ENCODE data around the gene TICAM1. TPM values are rescaled to one million over a fixed set of nuclear protein-coding genes. Genes with fewer than 3 reads are reported as not detected.
A peak's percentile ranks its signal among the peaks of the same experiment; 100 is the strongest.
"Not testable (repeated sequence)": the region's sequence is repeated elsewhere in the genome, so short reads cannot be mapped to it uniquely, and the experiment has no call there.

TICAM1 gene
- polyA plus RNA-seq, 1 donor from 2014 or later, result 23.3 TPM

DNA sequence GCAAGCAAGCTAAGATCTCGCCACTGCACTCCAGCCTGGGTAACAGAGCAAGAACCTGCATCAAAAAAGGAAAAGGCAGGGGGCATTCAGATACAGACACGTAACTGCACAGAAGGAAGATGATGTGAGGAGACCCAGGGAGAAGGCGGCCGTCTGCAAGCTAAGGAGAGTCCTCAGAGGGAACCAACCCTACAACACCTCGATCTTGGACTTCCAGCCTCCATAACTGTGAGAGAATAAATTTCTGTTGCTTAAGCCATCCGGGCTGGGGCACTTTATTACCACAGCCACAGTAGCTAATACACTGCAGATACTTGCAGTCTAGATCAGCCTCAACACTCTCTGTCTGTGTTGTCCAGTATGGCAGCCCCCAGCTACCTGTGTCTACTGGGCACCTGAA, 7.9 kb downstream of the TICAM1 start:
- Mint-ChIP-seq H3K4me3 (no peak overlapping the region), H3K27me3 (no peaks in the 10 kb centered on the region), H3K9me3 (no peaks in the 10 kb centered on the region), H3K27ac (no peak overlapping the region), H3K4me1 (peaks cover 0 to 7% (median 6%) of the 10 kb centered on the region in 3 donors), H3K36me3 (peaks cover 7% of the 10 kb centered on the region)

GRCh38 chr19:4822354-4822753, 9.2 kb downstream of the TICAM1 start:
- not testable (repeated sequence) for H3K4me3 Mint-ChIP-seq, H3K9me3 Mint-ChIP-seq, H3K27me3 Mint-ChIP-seq, H3K36me3 Mint-ChIP-seq, H3K4me1 Mint-ChIP-seq
- H3K27ac Mint-ChIP-seq, result peak overlapping the region in 1 of 3 donors; percentile 80

- peaks cover 0 to 7% (median 5%) of the 10 kb centered on the region in 3 donors for H3K4me1 Mint-ChIP-seq
Measured at GRCh38 chr19:4821265-4821664, 10.2 kb downstream of the TICAM1 start.

DNA sequence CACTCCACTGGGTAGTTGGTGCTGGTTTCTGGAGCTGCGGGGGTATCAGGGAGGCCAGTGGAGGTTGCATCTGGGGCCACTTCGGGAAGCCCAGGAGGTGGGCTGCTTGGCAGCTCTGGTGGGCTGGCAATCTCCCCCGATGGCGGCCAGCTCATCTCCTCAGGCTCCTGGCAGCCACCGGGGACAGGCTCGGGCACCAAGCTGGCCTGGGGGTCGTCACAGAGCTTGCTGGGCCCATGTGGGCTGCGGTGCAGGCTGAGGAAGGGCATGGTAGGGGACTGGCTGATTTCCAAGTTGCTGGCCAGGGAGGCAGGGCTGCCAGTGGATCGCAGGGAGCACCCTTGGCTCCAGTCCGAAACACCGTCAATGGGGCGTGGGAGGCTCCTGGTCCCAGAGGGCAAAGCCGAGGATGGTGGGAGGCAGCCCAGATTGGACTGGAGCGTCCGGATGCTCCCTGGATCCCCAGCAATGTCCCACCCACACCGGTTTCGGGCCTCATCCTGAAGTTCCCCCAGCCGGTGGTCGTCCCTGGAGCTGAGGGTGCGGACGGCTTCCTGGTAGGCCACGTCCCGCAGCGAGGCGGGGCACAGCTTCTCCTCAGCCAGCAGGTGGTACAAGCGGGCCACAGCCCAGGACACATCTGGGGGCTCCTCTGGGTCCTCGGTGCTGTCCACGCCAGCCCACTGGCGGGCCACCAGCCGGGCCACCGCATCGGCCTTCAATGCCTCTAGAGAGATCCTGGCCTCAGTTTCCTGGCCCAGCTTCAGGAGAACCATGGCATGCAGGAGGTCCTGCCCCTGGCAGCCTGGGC, 13.8 kb downstream of the TICAM1 start:
- no peak overlapping the region for H3K27ac Mint-ChIP-seq

More at GRCh38 chr19:4821265-4821664, 10.2 kb downstream of the TICAM1 start:
- no peaks in the 10 kb centered on the region for H3K9me3 Mint-ChIP-seq
- no peak overlapping the region for H3K4me3 Mint-ChIP-seq
- H3K27ac Mint-ChIP-seq, result no peak overlapping the region
- peaks cover 5% of the 10 kb centered on the region for H3K36me3 Mint-ChIP-seq
- H3K27me3 Mint-ChIP-seq, result no peaks in the 10 kb centered on the region

GRCh38 chr19:4816950-4817278, 14.6 kb downstream of the TICAM1 start:
- no peak overlapping the region for H3K27ac Mint-ChIP-seq
- H3K9me3 Mint-ChIP-seq, result no peaks in the 10 kb centered on the region
- H3K4me3 Mint-ChIP-seq, result peak overlapping the region in 1 of 4 donors; percentile 52
- H3K27me3 Mint-ChIP-seq, result no peaks in the 10 kb centered on the region
- peaks cover 12 to 21% (median 20%) of the 10 kb centered on the region in 3 donors for H3K4me1 Mint-ChIP-seq
- H3K36me3 Mint-ChIP-seq, result peaks cover 3% of the 10 kb centered on the region

More for the DNA sequence above, 13.8 kb downstream of the TICAM1 start:
- H3K27me3 Mint-ChIP-seq, result no peaks in the 10 kb centered on the region
- no peaks in the 10 kb centered on the region for H3K9me3 Mint-ChIP-seq
- H3K4me3 Mint-ChIP-seq, result no peak overlapping the region
- H3K4me1 Mint-ChIP-seq, result peaks cover 11 to 20% (median 16%) of the 10 kb centered on the region in 3 donors
- H3K36me3 Mint-ChIP-seq, result peaks cover 3% of the 10 kb centered on the region

- Mint-ChIP-seq H3K27me3 (no peaks in the 10 kb centered on the region), H3K9me3 (no peaks in the 10 kb centered on the region), H3K4me3 (no peak overlapping the region), H3K27ac (peak overlapping the region in 1 of 3 donors; percentile 89), H3K36me3 (peaks cover 3% of the 10 kb centered on the region), H3K4me1 (peaks cover 17 to 25% (median 23%) of the 10 kb centered on the region in 3 donors)
Measured at GRCh38 chr19:4816202-4816949, 15.1 kb downstream of the TICAM1 start.

DNA sequence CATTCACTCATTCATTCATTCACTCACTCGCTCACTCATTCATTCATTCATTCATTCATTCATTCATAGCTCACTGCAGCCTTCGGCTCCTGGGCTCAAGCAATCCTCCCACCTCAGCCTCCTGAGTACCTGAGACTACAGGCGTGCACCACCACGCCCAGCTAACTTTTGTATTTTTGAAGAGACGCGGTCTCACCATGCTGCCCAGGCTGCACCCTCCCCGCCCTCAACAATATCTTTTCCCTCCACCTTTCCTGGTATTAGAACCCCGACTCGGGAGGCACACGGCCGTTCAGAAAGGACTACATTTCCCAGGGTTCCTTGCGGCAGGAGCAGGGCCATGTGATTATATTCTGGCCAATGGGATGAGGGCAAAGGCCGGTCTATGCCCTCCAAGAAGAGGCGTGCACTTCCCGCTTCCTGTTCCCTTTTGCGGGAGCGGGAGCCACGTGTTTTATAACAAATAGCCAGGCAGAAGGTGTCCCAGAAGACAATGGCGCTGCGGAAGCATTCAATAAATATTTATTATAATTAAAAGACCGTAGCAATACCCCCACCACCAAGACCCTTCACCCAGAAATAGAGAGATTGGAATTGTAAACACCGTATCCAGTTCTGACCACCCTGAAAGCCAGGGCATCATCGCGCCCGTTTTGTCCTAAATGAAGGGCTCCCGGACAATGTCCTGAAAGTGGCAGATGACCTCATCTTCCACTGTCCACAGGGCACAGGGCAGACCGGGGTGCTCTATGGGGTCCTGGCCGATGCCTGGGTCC, 15.9 kb downstream of the TICAM1 start:
- peaks cover 17 to 26% (median 24%) of the 10 kb centered on the region in 3 donors for H3K4me1 Mint-ChIP-seq
- H3K36me3 Mint-ChIP-seq, result peaks cover 3% of the 10 kb centered on the region
- H3K4me3 Mint-ChIP-seq, result peak overlapping the region; percentile 44 to 86 (median 74)
- H3K27me3 Mint-ChIP-seq, result no peaks in the 10 kb centered on the region
- H3K27ac Mint-ChIP-seq, result peak overlapping the region; percentile 77 to 96 (median 89)
- no peaks in the 10 kb centered on the region for H3K9me3 Mint-ChIP-seq

- Mint-ChIP-seq H3K4me1 (peaks cover 17 to 27% (median 26%) of the 10 kb centered on the region in 3 donors), H3K27ac (peak overlapping the region in 2 of 3 donors; percentile 73 to 77), H3K36me3 (peaks cover 1% of the 10 kb centered on the region), H3K27me3 (no peaks in the 10 kb centered on the region), H3K4me3 (peak overlapping the region in 3 of 4 donors; percentile 44 to 86 (median 58)), H3K9me3 (no peaks in the 10 kb centered on the region)
Measured at GRCh38 chr19:4814625-4815425, 16.7 kb downstream of the TICAM1 start.

DNA sequence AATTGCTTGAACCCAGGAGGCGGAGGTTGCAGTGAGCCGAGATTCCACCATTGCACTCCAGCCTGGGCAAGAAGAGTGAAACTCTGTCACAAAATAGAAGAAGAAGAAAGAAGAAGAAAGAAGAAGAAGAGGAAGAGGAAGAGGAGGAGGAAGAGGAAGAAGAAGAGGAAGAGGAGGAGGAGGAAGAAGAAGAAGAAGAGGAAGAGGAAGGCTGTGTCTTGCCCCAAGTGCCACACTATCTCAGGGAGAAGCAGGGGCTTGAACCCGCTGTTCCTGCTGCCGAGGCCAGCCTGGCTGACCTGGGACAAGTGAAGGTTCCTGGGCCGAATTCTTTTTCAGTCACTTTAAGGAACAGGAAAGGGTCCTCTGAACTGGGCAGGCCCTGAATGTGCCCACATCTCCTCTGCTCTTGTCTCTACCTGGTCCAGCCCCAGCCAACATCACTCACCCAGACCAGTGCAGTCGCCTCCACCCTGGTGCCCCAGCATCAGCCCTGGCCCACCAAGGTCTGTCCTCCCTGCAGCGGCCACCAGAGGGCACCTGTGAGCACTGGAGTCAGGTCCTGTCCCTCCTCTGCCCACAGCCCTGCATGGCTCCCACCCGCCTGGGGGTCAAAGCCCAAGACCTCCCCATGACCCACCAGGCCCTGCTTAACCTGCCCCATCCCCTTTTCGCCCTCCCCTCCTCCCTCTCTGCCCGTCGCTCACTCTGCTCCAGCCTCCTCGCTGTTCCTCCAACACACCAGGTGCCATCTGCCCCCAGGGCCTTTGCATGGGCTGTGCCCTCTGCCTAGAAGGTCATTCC, 20.0 kb downstream of the TICAM1 start:
- Mint-ChIP-seq H3K27me3 (no peaks in the 10 kb centered on the region), H3K4me3 (peak overlapping the region in 2 of 4 donors; percentile 32 to 75)

DNA sequence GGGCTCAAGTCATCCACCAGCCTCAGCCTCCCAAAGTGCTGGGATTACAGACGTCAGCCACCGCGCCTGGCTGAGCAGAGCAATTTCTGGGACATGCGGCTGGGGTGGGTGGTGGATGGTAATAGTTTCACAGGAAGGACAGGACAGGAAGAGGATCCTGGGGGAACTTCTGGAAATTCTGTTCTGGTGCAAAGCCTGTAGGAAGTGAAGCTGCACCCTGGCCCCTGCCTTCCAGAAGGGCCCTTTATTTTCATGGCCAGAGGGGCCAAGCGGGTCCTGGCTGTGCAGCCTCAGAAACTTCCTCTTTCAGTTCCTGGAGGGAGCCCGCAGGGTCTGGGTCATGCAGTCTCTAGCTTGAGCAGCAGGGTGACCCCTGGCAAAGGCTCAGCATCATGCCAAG, 24.3 kb downstream of the TICAM1 start:
- peaks cover 8 to 16% (median 15%) of the 10 kb centered on the region in 3 donors for H3K4me1 Mint-ChIP-seq
- H3K27me3 Mint-ChIP-seq, result no peaks in the 10 kb centered on the region
- peak overlapping the region in 1 of 4 donors; percentile 45 for H3K4me3 Mint-ChIP-seq
- no peaks in the 10 kb centered on the region for H3K9me3 Mint-ChIP-seq
- no peaks in the 10 kb centered on the region for H3K36me3 Mint-ChIP-seq
- H3K27ac Mint-ChIP-seq, result no peak overlapping the region

More for the DNA sequence above, 20.0 kb downstream of the TICAM1 start:
- peaks cover 20 to 31% (median 29%) of the 10 kb centered on the region in 3 donors for H3K4me1 Mint-ChIP-seq
- no peaks in the 10 kb centered on the region for H3K36me3 Mint-ChIP-seq
- H3K27ac Mint-ChIP-seq, result peak overlapping the region in 2 of 3 donors; percentile 61 to 65
- H3K9me3 Mint-ChIP-seq, result no peaks in the 10 kb centered on the region

DNA sequence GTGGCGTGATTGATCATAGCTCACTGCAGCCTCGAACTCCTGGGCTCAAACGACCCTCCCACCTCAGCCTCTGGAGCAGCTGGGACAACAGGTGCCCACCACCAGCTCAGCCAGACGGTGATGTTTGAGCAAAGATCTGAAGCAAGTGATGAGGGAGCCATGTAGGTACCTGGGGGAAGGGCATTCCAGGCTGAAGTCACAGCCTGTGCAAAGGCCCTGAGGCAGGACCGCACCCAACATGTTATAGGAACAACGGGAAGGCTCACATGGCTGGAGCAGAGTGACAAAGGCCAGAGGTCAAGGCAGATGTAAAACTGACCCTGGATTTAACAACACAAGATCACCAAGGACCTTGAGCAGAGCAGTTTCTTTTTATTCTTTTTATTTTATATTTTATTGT, 25.1 kb downstream of the TICAM1 start:
- no peaks in the 10 kb centered on the region for H3K9me3 Mint-ChIP-seq

DNA sequence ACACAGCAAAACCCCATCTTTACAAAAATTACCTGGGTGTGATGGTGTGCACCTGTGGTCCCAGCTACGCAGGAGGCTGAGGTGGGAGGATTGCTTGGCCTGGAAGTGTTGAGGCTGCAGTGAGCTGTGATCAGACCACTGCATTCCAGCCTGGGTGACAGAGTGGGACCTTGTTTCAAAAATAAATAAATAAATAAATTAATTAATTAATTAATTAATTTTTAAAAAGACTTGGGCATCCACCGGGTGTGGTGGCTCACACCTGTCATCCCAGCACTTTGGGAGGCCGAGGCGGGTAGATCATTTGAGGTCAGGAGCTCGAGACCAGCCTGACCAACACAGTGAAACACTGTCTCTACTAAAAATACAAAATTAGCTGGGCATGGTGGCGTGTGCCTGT, 26.4 kb downstream of the TICAM1 start:
- H3K9me3 Mint-ChIP-seq, H3K27ac Mint-ChIP-seq, H3K27me3 Mint-ChIP-seq, H3K36me3 Mint-ChIP-seq, H3K4me3 Mint-ChIP-seq: not testable (repeated sequence)
- H3K4me1 Mint-ChIP-seq, result peaks cover 3 to 11% (median 6%) of the 10 kb centered on the region in 3 donors

More for the DNA sequence above, 25.1 kb downstream of the TICAM1 start:
- Mint-ChIP-seq H3K4me1 (peaks cover 3 to 13% (median 8%) of the 10 kb centered on the region in 3 donors), H3K4me3 (no peak overlapping the region), H3K27me3 (no peaks in the 10 kb centered on the region), H3K36me3 (no peaks in the 10 kb centered on the region), H3K27ac (no peak overlapping the region)

All from IgD-negative memory B cell (primary cell).